Activated CD4-positive, alpha-beta memory T cell treated with anti-CD3 and anti-CD28 coated beads, Interleukin-2, amount 10 ng/mL, durations not matched to agents 7 days and 5 days (primary cell): ENCODE measurements around the gene RNF39. TPM values are rescaled to one million over a fixed set of nuclear protein-coding genes. Genes with fewer than 3 reads are reported as not detected.

ENCODE experiments used
- CTCF ChIA-PET: fragments of 350-600 bp; sonication (Branson Sonifier 250); formaldehyde crosslinking; loops from one replicate; lab custom pipeline; 2021; ENCODE audit warnings: antibody characterized with exemption, inconsistent platforms; lab: Charles Lee
- POLR2A ChIA-PET: fragments of 350-600 bp; sonication (Branson Sonifier 250); formaldehyde crosslinking; loops from one replicate; lab custom pipeline; 2021; ENCODE audit warnings: antibody characterized with exemption; lab: Charles Lee
- DNase-seq: peaks from one replicate; pipeline ENCODE4 v3.0.0-alpha.2; 2020
- H3K27ac Mint-ChIP-seq: one replicate; pipeline ENCODE4 v1.8.0; 2021; ENCODE audit warnings: mild to moderate bottlenecking, mixed read lengths
- H3K27me3 Mint-ChIP-seq: one replicate; pipeline ENCODE4 v1.8.0; 2021; ENCODE audit warnings: mixed read lengths
- H3K36me3 Mint-ChIP-seq: one replicate; pipeline ENCODE4 v1.8.0; 2021; ENCODE audit warnings: low read depth, mixed read lengths
- H3K4me1 Mint-ChIP-seq: one replicate; pipeline ENCODE4 v1.8.0; 2021; ENCODE audit warnings: mixed read lengths
- H3K4me3 Mint-ChIP-seq: one replicate; pipeline ENCODE4 v1.8.0; 2021; ENCODE audit warnings: mild to moderate bottlenecking, mixed read lengths
- H3K9me3 Mint-ChIP-seq: one replicate; pipeline ENCODE4 v1.8.0; 2021; ENCODE audit warnings: mixed read lengths
- total RNA-seq, 2 experiments: library from RNA; stranded (reverse); gene quantifications; one replicate each; pipeline ENCODE4 v1.2.3, GENCODE V29; 2021

The RNF39 gene
- total RNA-seq, 2 experiments from 2014 or later = not detected

GRCh38 chr6:30091577-30092381 is 16.2 kb upstream of the RNF39 start:
- no peak for DNase-seq
- Mint-ChIP-seq H3K36me3 (no peaks in the 10 kb centered on the region), H3K4me1 (no peaks in the 10 kb centered on the region), H3K27ac (no peak overlapping the region), H3K9me3 (no peaks in the 10 kb centered on the region), H3K27me3 (peaks cover 76% of the 10 kb centered on the region), H3K4me3 (no peak overlapping the region)
- POLR2A ChIA-PET = no interaction called here
- CTCF ChIA-PET = interaction anchor here (2.1 to 2.4 kb wide), 2 partner anchors 10 to 39 kb away, joined by 5 read pairs; no protein-coding TSS in a partner anchor

- ChIA-PET CTCF (interaction anchor here (1.1 to 2.3 kb wide), 3 partner anchors 14 to 43 kb away, joined by 4 to 10 read pairs (median 4); no protein-coding TSS in a partner anchor), POLR2A (interaction anchor here (2.0 kb wide), 1 partner anchor 22 kb away, joined by 6 read pairs; no protein-coding TSS in a partner anchor)
- Mint-ChIP-seq H3K9me3 (no peaks in the 10 kb centered on the region), H3K27ac (no peak overlapping the region), H3K4me3 (no peak overlapping the region), H3K27me3 (peaks cover 57% of the 10 kb centered on the region), H3K36me3 (no peaks in the 10 kb centered on the region), H3K4me1 (no peaks in the 10 kb centered on the region)
- no peak for DNase-seq
Measured at GRCh38 chr6:30087876-30088275, 12.3 kb upstream of the RNF39 start.

GRCh38 chr6:30077218-30077617 is 1.6 kb upstream of the RNF39 start:
- DNase-seq = peak; percentile 38
- Mint-ChIP-seq H3K9me3 (no peaks in the 10 kb centered on the region), H3K27me3 (peaks cover 71% of the 10 kb centered on the region), H3K27ac (peak overlapping the region; percentile 0), H3K36me3 (no peaks in the 10 kb centered on the region), H3K4me3 (no peak overlapping the region), H3K4me1 (peaks cover 37% of the 10 kb centered on the region)
- ChIA-PET CTCF (interaction anchor here (1.6 to 2.3 kb wide), 4 partner anchors 17 to 57 kb away, joined by 4 to 18 read pairs (median 8); partner anchors contain the start of gene POLR1H), POLR2A (interaction anchor here (1.0 to 4.7 kb wide), 3 partner anchors 11 to 20 kb away, joined by 3 to 25 read pairs (median 13); partner anchors contain the start of genes POLR1H and PPP1R11)

- H3K27ac Mint-ChIP-seq = no peak overlapping the region
- H3K4me3 Mint-ChIP-seq = no peak overlapping the region
- ChIA-PET POLR2A (interaction anchor here (1.1 to 4.7 kb wide), 3 partner anchors 9 to 28 kb away, joined by 3 to 25 read pairs (median 13); partner anchors contain the start of genes POLR1H and PPP1R11), CTCF (interaction anchor here (0.5 to 2.3 kb wide), 4 partner anchors 10 to 67 kb away, joined by 3 to 18 read pairs (median 6); partner anchors contain the start of gene POLR1H)
- no peaks in the 10 kb centered on the region for H3K9me3 Mint-ChIP-seq
- peaks cover 5% of the 10 kb centered on the region for H3K36me3 Mint-ChIP-seq
- peaks cover 78% of the 10 kb centered on the region for H3K27me3 Mint-ChIP-seq
- DNase-seq = no peak
- peaks cover 42% of the 10 kb centered on the region for H3K4me1 Mint-ChIP-seq
Measured at GRCh38 chr6:30075790-30076732, 492 bp upstream of the RNF39 start.

- no peak overlapping the region for H3K4me3 Mint-ChIP-seq
- H3K27ac Mint-ChIP-seq = no peak overlapping the region
- no peaks in the 10 kb centered on the region for H3K9me3 Mint-ChIP-seq
- DNase-seq = no peak
- H3K27me3 Mint-ChIP-seq = peaks cover 74% of the 10 kb centered on the region
- ChIA-PET POLR2A (interaction anchor here (0.6 to 4.7 kb wide), 4 partner anchors 8 to 253 kb away, joined by 3 to 25 read pairs (median 4); partner anchors contain the start of genes POLR1H, PPP1R11 and TRIM39), CTCF (interaction anchor here (1.1 kb wide), 1 partner anchor 8 kb away, joined by 3 read pairs; no protein-coding TSS in a partner anchor)
- H3K4me1 Mint-ChIP-seq = peaks cover 55% of the 10 kb centered on the region
- H3K36me3 Mint-ChIP-seq = peaks cover 19% of the 10 kb centered on the region
Measured at GRCh38 chr6:30074331-30075093, 1.1 kb downstream of the RNF39 start.

GRCh38 chr6:30073489-30074235 is 1.9 kb downstream of the RNF39 start:
- H3K4me1 Mint-ChIP-seq = peaks cover 57% of the 10 kb centered on the region
- no peaks in the 10 kb centered on the region for H3K9me3 Mint-ChIP-seq
- DNase-seq = no peak
- H3K27me3 Mint-ChIP-seq = peaks cover 66% of the 10 kb centered on the region
- ChIA-PET POLR2A (interaction anchor here (0.6 to 1.7 kb wide), 3 partner anchors 13 to 253 kb away, joined by 3 to 4 read pairs (median 3); partner anchors contain the start of genes POLR1H and TRIM39), CTCF (no interaction called here)
- H3K4me3 Mint-ChIP-seq = no peak overlapping the region
- H3K27ac Mint-ChIP-seq = no peak overlapping the region
- H3K36me3 Mint-ChIP-seq = peaks cover 25% of the 10 kb centered on the region

GRCh38 chr6:30071858-30072257 is 3.7 kb downstream of the RNF39 start:
- H3K4me3 Mint-ChIP-seq = no peak overlapping the region
- no peak for DNase-seq
- H3K27me3 Mint-ChIP-seq = peaks cover 53% of the 10 kb centered on the region
- ChIA-PET CTCF (no interaction called here), POLR2A (interaction anchor here (3.5 kb wide), 1 partner anchor 11 kb away, joined by 28 read pairs; the partner anchor contains the start of gene POLR1H)
- no peak overlapping the region for H3K27ac Mint-ChIP-seq
- H3K4me1 Mint-ChIP-seq = peaks cover 56% of the 10 kb centered on the region
- peaks cover 41% of the 10 kb centered on the region for H3K36me3 Mint-ChIP-seq
- H3K9me3 Mint-ChIP-seq = no peaks in the 10 kb centered on the region

GRCh38 chr6:30071081-30071818 is 4.3 kb downstream of the RNF39 start:
- ChIA-PET CTCF (interaction anchor here (0.9 kb wide), 1 partner anchor 382 kb away, joined by 3 read pairs; no protein-coding TSS in a partner anchor), POLR2A (interaction anchor here (1.5 to 3.5 kb wide), 2 partner anchors 10 to 255 kb away, joined by 3 to 28 read pairs; partner anchors contain the start of genes POLR1H and TRIM39)
- Mint-ChIP-seq H3K27me3 (peaks cover 47% of the 10 kb centered on the region), H3K36me3 (peaks cover 43% of the 10 kb centered on the region), H3K9me3 (no peaks in the 10 kb centered on the region), H3K27ac (no peak overlapping the region), H3K4me3 (no peak overlapping the region), H3K4me1 (peaks cover 52% of the 10 kb centered on the region)
- no peak for DNase-seq

- Mint-ChIP-seq H3K4me1 (peaks cover 61% of the 10 kb centered on the region), H3K27ac (peak overlapping the region; percentile 94), H3K36me3 (peaks cover 72% of the 10 kb centered on the region), H3K27me3 (peaks cover 15% of the 10 kb centered on the region), H3K4me3 (peak overlapping the region; percentile 93), H3K9me3 (no peaks in the 10 kb centered on the region)
- no peak for DNase-seq
- CTCF ChIA-PET = interaction anchor here (0.9 to 1.7 kb wide), 3 partner anchors 34 to 63 kb away, joined by 3 to 10 read pairs (median 6); no protein-coding TSS in a partner anchor
- POLR2A ChIA-PET = interaction anchor here (0.8 to 2.6 kb wide), 5 partner anchors 7 to 548 kb away, joined by 3 to 25 read pairs (median 3); partner anchors contain the start of genes POLR1H and RNF39
Measured at GRCh38 chr6:30067460-30068139, 8.0 kb downstream of the RNF39 start.
